Right lobe of liver (tissue), 4 donors: Measurements from ENCODE around the gene UGP2.

ENCODE experiments used
- CTCF ChIP-seq, 4 donors: fragments of 200-600 bp in 3 of 4; fragments of 450-650 bp in 1 of 4; IDR thresholded peaks; one replicate each; pipeline versions ENCODE4 v1.5.1 to v1.8.0; 2016 to 2022; ENCODE audit warnings: antibody characterized with exemption in 4 of 4, mild to moderate bottlenecking in 2 of 4
- POLR2A ChIP-seq: fragments of 450-650 bp; IDR thresholded peaks from one replicate; pipeline ENCODE4 v1.6.1; 2017; ENCODE audit warnings: antibody characterized with exemption, mild to moderate bottlenecking
- donor health status: DM: no; HTN: no; CAD: no.
- donor health status: DM: no; HTN: no; CAD: no.
- donor health status: DM: no; HTN: yes; CAD: no.

DNA sequence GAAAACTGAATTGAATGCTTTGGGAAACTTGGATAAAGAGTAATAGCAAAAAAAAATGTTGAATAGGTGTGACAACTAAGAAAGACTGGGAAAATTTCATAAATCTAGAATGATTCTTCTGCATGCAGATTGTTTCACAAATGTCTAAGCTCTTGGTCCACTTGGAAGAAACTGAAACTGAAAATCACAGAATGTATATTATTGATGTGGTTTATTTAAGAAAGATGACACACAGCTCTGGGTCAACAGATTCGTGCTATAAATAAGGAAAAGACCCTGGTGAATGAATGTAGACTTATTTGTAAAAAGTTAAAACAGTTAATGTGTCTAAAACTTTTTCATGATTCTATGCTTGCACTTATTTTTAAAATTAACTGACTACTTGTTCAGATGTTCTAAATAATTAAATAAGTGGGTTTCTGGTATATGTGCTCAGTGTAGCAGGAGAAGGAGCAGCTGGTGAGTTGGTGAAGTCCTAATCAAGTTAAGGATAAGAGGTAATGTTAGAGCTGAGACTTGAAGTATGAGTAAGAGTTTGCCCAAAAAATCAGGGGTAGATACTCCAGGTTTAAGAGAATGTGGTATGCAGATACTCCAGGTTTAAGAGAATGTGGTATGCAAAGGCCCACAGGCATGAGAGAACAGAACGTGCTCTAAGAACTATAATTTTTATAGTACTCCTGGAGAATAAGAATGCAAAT, 24.5 kb downstream of the UGP2 start:
- TF ChIP-seq POLR2A, result no peak
- TF ChIP-seq CTCF (IDR thresholded peaks at IDR 0.05), result no peak
